Effector CD8-positive, alpha-beta T cell (primary cell): Measurements from ENCODE around the gene TMPRSS2.

Experiments used
- DNase-seq: peaks from one replicate; lab custom pipeline; 2025; lab: John Stamatoyannopoulos, UW
- total RNA-seq, 4 experiments: gene quantifications; one replicate each; lab custom pipeline; 2026; lab: John Stamatoyannopoulos, UW

TMPRSS2 gene
- total RNA-seq = 0 to 0.36 (median 0.05) reads per million in 4 experiments

GRCh38 chr21:41507521-41508414 lies at the start of gene TMPRSS2:
TMPRSS2 (minus strand) TSS chr21:41508158; CDS start chr21:41498133, 10,025 bp downstream.
- no peak for DNase-seq

- no peak for DNase-seq
Observed at GRCh38 chr21:41555057-41555456, 47.1 kb upstream of the TMPRSS2 start.

- DNase-seq = no peak
Observed at GRCh38 chr21:41552254-41552653, 44.3 kb upstream of the TMPRSS2 start.

GRCh38 chr21:41548781-41549180 lies 40.8 kb upstream of the TMPRSS2 start:
- DNase-seq = no peak

DNA sequence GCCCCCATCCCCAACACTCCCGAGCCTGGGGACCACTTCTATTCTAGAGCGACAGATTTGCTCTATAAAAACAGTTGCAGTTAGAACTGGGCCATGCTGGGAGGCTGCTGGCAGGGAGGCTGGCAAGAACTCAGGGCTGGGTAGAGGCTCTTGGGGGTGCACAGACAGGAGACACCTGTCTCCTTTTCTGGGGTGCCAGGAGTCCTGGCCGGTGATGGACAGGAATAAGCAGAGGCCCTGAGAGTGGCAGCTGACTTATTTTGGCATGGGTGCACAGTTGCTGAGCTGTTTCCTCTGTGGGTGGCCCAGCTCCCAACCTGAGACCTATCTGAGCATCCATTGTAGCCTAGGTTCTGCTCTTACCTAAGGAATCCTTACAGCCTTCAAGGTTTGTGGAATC lies 39.2 kb upstream of the TMPRSS2 start:
- DNase-seq = no peak

GRCh38 chr21:41545500-41546359 lies 37.8 kb upstream of the TMPRSS2 start:
- DNase-seq = no peak

- no peak for DNase-seq
Observed at GRCh38 chr21:41542727-41543126, 34.8 kb upstream of the TMPRSS2 start.

- no peak for DNase-seq
Observed at GRCh38 chr21:41537356-41537755, 29.4 kb upstream of the TMPRSS2 start.

DNA sequence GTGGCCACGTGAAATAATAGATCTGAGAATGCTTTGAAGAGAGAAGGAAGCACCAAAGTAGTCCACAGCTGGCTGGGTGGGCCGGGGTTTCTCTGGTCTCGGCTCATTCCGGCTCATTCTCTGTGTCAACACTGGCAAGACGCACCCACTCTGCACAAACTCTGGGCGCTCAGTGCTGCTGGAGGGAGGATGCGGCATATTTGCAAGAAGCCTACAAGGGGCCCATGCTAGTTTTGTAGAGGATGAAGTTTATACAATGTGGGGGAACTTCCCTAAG lies 28.8 kb upstream of the TMPRSS2 start:
- no peak for DNase-seq

DNA sequence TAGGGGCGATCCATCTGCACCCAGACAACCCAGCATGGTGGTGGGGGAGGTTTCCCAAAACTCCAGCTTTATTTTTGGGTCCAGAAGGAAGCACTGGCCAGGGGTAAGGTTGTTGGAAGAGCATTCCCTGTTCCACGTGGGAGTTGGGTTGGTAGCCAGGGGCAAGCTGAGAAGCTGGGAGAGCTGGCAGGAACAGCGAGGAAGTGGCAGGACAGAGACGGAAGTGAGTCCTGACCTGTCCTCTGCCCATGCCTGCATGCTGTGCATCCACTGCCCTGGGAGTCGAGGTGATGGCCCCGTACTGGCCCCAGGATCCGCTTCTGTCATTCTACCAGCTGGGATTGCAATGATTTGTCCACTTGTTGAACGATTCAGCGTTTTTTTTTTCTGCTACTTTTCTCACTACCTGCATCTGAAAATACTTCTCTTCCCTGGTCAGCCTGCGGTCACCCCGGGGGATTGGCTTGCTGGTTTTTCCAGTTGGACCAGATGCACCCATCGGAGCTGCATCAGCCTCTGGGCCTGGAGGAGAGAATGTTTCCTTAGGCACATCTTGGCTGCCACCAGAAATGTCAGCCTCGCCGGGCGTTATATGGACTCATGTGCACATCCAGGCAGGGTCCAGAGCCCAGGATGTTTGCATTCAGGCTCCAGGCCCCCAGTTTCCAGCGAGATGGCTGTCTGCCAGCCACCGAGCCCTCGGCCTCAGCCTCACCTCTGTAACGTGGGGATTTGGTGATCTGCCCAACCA lies 28.3 kb upstream of the TMPRSS2 start:
- no peak for DNase-seq

DNA sequence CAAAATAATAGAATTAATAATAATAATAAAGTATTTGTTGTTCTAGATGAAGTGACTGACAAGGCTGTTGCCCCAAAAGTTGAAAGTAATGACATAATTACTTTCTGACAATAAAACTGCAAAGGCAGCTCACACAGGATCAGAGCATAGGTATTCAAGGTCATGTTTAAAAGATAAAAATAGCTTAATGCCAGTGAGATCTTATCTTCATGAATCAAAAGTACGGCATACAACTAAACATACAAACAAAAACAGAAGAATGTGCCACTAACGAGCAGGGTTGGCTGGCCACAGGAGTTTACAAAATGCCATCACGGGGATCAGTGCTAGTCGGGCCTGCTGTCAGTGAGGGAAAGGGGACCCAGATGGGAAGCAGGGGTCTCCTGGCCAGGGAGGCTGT lies 22.4 kb upstream of the TMPRSS2 start:
- DNase-seq = no peak

DNA sequence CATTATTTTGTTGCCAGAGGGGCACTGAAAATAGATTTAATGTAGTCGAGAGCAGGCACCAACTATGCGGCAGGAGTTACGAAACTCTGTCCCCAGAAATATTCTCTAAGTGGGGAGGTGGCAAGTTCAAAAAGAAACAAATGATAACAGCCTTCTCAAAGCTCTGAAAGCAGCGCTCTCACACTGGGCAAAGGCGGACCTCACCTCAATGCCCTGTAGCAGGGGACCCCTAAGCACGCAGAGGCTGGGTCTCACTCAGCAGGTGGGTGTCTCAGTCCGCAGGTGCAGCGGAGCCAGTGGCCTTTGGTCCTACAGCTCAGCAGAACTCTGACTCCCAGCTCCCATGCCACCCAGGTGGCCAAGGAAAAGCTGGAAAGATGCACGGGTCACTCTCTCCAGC lies 21.8 kb upstream of the TMPRSS2 start:
- no peak for DNase-seq

GRCh38 chr21:41526478-41527087 lies 18.6 kb upstream of the TMPRSS2 start:
- DNase-seq = no peak

DNA sequence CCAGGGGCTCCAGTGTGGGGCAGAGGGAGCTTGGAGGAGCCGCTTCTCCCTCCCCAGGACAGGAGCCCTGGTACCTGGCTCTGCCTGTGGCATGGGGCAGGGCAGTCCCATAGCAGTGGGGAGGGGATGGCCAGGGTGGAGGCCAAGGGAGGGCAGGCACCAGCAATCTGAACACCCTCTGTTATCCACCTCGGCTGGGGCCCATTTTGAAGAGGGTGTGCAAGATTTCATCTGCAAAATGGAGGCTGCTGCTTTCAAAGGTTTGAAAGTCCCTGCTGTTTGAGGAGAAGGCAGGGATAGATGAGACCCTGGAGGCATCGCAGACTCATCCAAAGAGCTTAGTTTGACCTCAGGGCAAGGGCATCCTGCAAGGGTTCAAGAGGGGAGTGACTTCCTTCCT lies 15.2 kb upstream of the TMPRSS2 start:
- DNase-seq = no peak

GRCh38 chr21:41521489-41522027 lies 13.6 kb upstream of the TMPRSS2 start:
- no peak for DNase-seq

DNA sequence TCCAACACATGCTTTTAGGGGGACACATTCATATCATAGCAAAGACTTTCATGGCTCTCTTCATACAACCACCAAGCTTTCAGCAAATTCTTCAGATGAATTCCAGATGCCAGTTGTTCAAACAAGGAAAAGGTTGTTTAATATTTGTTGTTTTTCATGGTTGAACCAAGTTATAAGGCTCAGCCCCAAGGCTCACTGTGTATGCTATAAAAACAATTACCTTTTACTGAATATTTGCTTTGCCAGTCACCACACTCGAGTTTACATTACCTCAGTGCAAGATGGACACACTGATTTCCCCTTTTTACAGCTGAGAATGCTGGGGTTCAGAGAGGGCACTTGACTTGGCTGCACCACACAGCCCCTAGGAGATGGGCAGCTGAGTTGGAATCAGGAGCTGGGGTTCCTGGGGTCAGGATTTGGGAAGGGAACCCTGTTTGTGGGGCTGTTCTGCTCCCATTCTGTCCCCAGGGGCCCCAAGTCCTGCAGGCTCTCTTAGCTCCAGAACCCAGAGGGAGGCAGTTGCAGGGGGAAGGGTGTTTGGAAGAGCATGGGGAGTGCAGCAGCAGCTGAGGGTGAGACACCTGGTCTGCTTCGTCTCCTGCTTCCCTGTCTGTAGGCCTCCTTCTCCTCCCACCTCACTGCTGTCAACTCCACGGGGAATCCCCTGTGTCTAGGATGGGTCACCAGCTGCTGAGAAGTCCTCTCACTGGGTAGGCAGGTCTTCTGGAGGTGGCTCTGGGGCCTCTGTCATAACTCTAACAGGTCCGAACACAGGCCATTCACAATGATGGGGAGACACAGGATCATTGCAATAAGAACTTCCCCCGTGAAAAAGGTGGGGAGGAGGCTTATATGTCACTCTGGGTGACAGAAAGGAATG lies 12.8 kb upstream of the TMPRSS2 start:
- no peak for DNase-seq

DNA sequence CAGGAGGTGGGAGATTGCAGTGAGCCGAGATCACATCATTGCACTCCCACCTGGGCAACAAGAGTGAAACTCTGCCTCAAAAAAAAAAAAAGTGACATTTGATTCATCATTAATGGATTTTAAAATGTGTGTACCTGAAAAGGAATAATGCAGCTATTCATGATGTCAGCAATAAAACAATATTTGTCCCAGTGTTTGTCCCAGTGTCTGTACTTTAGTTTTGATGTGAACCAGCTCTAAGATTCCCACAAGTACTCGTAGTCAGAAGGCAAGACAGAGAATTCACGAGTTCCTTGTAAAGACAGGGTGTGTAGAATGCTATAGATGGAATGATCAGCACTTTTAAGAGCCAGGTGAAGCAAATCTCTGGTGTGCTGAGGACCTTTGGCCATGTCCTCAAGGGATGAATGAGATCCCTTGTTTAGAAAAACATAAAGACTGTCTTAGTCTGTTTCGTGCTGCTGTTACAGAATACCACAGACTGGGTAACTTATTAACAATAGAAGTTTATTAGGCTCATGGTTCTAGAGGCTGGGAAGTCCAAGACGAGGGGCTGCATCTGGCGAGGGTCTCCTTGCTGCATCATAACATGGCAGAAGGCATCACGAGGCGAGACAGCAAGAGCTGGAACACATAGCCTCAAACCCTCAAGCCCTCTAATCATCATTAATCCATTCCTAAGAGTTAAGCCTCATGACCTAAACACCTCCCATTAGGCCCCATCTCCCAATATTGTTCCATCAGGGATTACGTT lies 12.0 kb upstream of the TMPRSS2 start:
- no peak for DNase-seq

DNA sequence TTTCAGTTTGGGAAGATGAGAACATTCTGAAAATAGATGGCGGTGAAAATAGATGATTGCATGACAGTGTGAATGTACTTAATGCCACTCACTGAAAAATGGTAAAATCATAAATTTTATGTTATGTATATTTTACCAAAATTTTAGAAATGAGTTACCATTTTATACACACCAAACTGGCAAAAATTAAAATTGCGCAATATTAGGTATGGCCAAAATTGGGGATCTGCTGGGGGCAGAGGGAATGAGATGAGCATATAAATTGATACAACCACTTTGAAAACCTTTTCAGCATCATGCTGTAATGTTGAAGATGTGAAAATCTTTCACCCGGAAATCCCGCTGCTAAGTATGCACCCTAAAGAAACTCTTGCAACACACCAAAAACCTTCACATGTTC lies 10.8 kb upstream of the TMPRSS2 start:
- no peak for DNase-seq

GRCh38 chr21:41511858-41512257 lies 3.9 kb upstream of the TMPRSS2 start:
- DNase-seq = no peak

- DNase-seq = no peak
Observed at GRCh38 chr21:41510500-41510899, 2.5 kb upstream of the TMPRSS2 start.
